ENCODE results near the gene KCNK7.
A peak's percentile ranks its signal among the peaks of the same experiment; 100 is the strongest.

Gene KCNK7

GRCh38 chr11:65552388-65552951 lies 43.1 kb downstream of the KCNK7 start:
- Histone ChIP-seq H3K4me1 (ENCODE audit: control insufficient read depth, insufficient read depth, low read length) (peaks cover 35% of the 10 kb centered on the region), H3K4me3 (ENCODE audit: low read length) (no peak overlapping the region), H3K27me3 (ENCODE audit: control insufficient read depth, insufficient read depth, low read length) (no peaks in the 10 kb centered on the region), H3K9me3 (ENCODE audit: control insufficient read depth, low read length) (no peaks in the 10 kb centered on the region), H3K9ac (ENCODE audit: low read length) (no peak overlapping the region), H3K36me3 (ENCODE audit: control insufficient read depth, insufficient read depth, low read length) (no peaks in the 10 kb centered on the region)

DNA sequence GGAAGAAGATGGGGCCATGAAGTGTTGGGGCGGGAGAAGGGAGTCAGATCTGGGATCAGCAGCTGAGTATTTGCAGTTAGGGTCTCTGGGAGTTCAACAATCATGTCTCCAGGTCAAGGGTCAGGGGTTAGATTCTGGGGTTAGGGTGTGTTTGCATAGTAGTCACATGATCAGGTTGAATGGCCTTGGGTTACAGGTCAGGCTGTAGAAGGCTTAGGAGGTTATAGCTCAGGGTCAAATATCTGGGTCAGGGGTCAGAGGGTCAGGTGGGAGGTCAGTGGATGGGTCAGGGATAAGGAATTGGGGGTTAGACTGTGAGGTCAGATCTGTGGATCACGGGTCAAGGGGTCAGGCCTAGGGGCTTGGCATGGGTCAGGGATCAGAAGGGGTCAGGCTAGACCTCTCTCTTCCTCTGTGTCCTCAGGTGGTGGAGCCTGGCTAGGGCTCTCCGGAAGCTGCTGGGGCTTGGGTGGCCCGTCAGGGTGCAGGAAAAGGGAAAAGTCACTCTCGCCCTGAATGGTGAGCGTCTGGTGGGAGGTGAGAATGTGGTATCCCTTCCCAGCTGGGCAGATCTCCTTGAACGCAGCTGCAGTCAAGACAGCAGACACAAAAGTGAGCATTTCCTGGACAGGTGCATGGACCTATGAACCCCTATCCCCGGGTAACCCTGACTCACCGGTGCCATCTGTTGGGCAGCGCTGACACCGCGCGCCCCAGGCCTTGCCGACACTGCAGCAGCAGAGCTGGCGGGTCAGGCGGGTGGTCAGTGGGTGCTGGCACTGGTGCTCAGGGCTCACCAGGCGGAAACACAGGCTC lies 43.8 kb downstream of the KCNK7 start:
- Histone ChIP-seq H3K4me3 (ENCODE audit: low read length) (no peak overlapping the region), H3K4me1 (ENCODE audit: control insufficient read depth, insufficient read depth, low read length) (peaks cover 30% of the 10 kb centered on the region), H3K9me3 (ENCODE audit: control insufficient read depth, low read length) (no peaks in the 10 kb centered on the region), H3K36me3 (ENCODE audit: control insufficient read depth, insufficient read depth, low read length) (no peaks in the 10 kb centered on the region), H3K9ac (ENCODE audit: low read length) (no peak overlapping the region), H3K27me3 (ENCODE audit: control insufficient read depth, insufficient read depth, low read length) (no peaks in the 10 kb centered on the region)

DNA sequence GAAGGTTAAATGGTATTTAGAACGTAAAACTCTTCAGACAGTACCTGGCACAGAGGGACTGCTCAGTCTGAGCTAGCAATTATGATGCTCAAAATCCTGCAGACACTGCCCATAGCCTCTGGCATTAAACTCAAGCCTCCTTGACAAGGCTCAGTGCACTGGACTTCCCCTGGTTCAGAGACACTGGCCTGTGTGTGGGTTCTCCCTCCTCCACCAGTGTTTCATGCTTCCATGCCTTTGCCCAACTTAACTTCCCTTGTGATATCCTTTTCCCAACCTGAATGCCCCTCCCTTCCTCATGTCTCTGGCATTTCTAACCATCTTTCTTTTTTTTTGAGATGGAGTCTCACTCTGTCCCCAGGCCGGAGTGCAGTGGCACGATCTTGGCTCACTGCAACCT lies 46.5 kb downstream of the KCNK7 start:
- Histone ChIP-seq H3K4me3 (ENCODE audit: low read length) (no peak overlapping the region), H3K27me3 (ENCODE audit: control insufficient read depth, insufficient read depth, low read length) (no peaks in the 10 kb centered on the region), H3K4me1 (ENCODE audit: control insufficient read depth, insufficient read depth, low read length) (peaks cover 24% of the 10 kb centered on the region), H3K36me3 (ENCODE audit: control insufficient read depth, insufficient read depth, low read length) (no peaks in the 10 kb centered on the region), H3K9me3 (ENCODE audit: control insufficient read depth, low read length) (no peaks in the 10 kb centered on the region), H3K9ac (ENCODE audit: low read length) (no peak overlapping the region)

- H3K36me3 ChIP-seq (ENCODE audit: control insufficient read depth, insufficient read depth, low read length), result no peaks in the 10 kb centered on the region
- H3K4me1 ChIP-seq (ENCODE audit: control insufficient read depth, insufficient read depth, low read length), result peaks cover 24% of the 10 kb centered on the region
- H3K9ac ChIP-seq (ENCODE audit: low read length), result no peak overlapping the region
- no peaks in the 10 kb centered on the region for H3K9me3 ChIP-seq (ENCODE audit: control insufficient read depth, low read length)
- H3K4me3 ChIP-seq (ENCODE audit: low read length), result no peak overlapping the region
- no peaks in the 10 kb centered on the region for H3K27me3 ChIP-seq (ENCODE audit: control insufficient read depth, insufficient read depth, low read length)
These were observed 47.2 kb downstream of the KCNK7 start for GRCh38 chr11:65548395-65548794.

- H3K4me3 ChIP-seq (ENCODE audit: low read length), result no peak overlapping the region
- no peaks in the 10 kb centered on the region for H3K9me3 ChIP-seq (ENCODE audit: control insufficient read depth, low read length)
- no peak overlapping the region for H3K9ac ChIP-seq (ENCODE audit: low read length)
- H3K27me3 ChIP-seq (ENCODE audit: control insufficient read depth, insufficient read depth, low read length), result no peaks in the 10 kb centered on the region
- H3K36me3 ChIP-seq (ENCODE audit: control insufficient read depth, insufficient read depth, low read length), result no peaks in the 10 kb centered on the region
- H3K4me1 ChIP-seq (ENCODE audit: control insufficient read depth, insufficient read depth, low read length), result peaks cover 24% of the 10 kb centered on the region
These were observed 48.0 kb downstream of the KCNK7 start for GRCh38 chr11:65547446-65548125.

DNA sequence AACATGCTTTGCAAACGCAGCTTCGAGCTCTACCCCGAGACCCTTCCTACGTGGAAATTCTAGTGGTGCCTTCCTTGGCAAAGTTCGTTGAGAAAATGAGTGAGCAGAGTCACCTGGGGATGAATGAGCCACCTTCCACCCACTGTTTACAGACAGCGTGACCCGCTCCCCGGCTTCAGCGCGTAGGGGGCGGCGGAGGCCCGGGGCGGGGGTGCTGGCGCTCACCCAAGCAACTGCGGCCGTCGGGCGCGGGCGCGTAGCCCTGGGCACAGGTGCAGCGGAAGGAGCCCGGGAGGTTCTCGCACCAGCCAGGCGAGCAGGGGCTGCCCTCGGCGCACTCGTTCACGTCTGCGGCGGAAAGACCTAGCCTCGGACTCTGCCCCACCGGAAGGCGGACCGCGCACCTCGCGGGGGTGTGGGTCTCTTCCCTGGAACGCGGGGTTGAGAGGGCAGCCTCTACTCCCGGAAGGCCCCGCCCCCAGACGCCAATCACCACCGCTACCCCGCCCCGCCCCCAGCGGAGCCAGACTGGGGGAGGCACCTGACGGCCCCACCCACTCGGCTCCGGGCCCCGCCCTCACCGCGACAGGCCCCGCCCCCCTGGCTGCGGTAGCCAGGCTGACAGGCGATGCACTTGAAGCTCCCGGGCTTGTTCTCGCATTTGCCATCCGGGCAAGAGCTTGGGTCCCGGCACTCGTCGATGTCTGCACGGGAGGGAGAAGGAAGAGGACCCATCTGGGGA lies 49.2 kb downstream of the KCNK7 start:
- H3K36me3 ChIP-seq (ENCODE audit: control insufficient read depth, insufficient read depth, low read length), result no peaks in the 10 kb centered on the region
- H3K4me3 ChIP-seq (ENCODE audit: low read length), result peak overlapping the region; percentile 22
- H3K9me3 ChIP-seq (ENCODE audit: control insufficient read depth, low read length), result no peaks in the 10 kb centered on the region
- peak overlapping the region; percentile 59 for H3K9ac ChIP-seq (ENCODE audit: low read length)
- H3K4me1 ChIP-seq (ENCODE audit: control insufficient read depth, insufficient read depth, low read length), result peaks cover 21% of the 10 kb centered on the region
- no peaks in the 10 kb centered on the region for H3K27me3 ChIP-seq (ENCODE audit: control insufficient read depth, insufficient read depth, low read length)

DNA sequence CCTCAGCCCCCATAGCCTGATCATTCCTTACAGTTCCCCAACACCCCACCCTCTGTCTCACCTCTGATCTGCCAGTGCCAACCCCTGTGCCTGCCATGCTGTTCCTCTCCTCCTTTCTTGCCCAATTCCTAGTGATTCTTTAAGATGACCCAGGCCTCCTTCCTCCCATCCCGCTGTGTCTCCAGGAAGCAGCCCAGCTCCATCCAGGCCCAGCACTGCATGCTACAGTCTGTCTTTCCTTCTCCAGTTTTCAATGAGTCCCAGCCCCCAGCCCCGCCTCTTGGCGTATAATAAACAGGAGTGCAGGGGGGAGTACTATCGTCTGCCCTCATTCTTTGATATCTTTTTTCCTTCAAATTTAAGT lies 49.8 kb downstream of the KCNK7 start:
- Histone ChIP-seq H3K36me3 (ENCODE audit: control insufficient read depth, insufficient read depth, low read length) (no peaks in the 10 kb centered on the region), H3K9me3 (ENCODE audit: control insufficient read depth, low read length) (no peaks in the 10 kb centered on the region), H3K9ac (ENCODE audit: low read length) (peak overlapping the region; percentile 59), H3K27me3 (ENCODE audit: control insufficient read depth, insufficient read depth, low read length) (no peaks in the 10 kb centered on the region), H3K4me1 (ENCODE audit: control insufficient read depth, insufficient read depth, low read length) (peaks cover 23% of the 10 kb centered on the region), H3K4me3 (ENCODE audit: low read length) (peak overlapping the region; percentile 22)

Data from mucosa of stomach (tissue), 1 donor.